ENCODE measurements around the gene JAKMIP1. TPM values are rescaled to one million over a fixed set of nuclear protein-coding genes. Genes with fewer than 3 reads are reported as not detected.

JAKMIP1 gene
- total and polyA plus RNA-seq, 4 donors, result 0.08 to 0.46 (median 0.22) TPM

DNA sequence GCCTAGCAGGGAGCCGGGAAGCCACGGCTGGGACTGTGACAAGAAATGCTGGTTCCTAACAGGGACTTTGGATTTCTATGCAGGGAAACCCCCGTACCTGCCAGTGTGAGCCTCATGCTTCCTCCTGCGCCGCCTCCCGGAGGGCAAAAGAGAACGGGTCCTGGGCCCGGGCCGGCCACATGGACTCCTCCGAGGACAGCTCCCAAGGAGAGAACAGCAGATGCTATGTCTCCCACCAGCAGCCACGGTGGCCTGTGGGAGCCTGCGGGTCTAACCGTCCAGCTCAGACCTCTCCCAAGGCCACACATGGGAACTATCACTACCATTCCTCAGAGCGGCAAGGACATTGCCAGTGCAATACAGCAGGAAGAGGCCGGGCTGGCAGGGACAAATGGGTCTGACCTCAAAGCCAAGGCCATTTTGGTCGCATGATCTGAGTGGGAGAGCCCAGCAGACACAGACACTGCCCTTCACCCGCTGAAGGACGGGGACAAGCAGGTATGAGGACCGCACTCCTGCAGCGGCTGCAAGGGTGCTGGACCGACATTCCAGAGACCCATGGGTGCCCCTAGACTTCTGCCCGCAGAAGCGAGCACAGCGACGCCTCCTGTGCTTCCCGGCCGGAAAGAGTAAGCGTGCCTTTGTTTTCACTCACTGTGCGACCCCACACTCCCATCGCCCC, 177.6 kb downstream of the JAKMIP1 start:
- WGBS, 2 donors, result 80 to 86% methylated on average over 30 of the region's 30 CpGs
- Histone ChIP-seq H3K27ac (ENCODE audit: low read depth in 1 of 2, low read length in 1 of 2) (no peak overlapping the region), H3K27me3 (ENCODE audit: control insufficient read depth in 3 of 3, insufficient read depth in 3 of 3, low read length in 2 of 3) (peaks cover 0 to 8% (median 0%) of the 10 kb centered on the region in 3 donors), H3K9ac (ENCODE audit: insufficient read depth in 1 of 2, low read length in 2 of 2) (no peak overlapping the region), H3K4me1 (ENCODE audit: control insufficient read depth in 5 of 5, insufficient read depth in 5 of 5, low read length in 5 of 5) (no peaks in the 10 kb centered on the region), H3K36me3 (ENCODE audit: control insufficient read depth in 4 of 4, insufficient read depth in 4 of 4, low read length in 4 of 4) (no peaks in the 10 kb centered on the region), H3K9me3 (ENCODE audit: control insufficient read depth in 4 of 4, insufficient read depth in 3 of 4, low read length in 3 of 4) (no peaks in the 10 kb centered on the region), H3K4me3 (no peak overlapping the region)
- ATAC-seq (ENCODE audit: insufficient read depth, low FRiP score), result no peak
- no peak for DNase-seq
- TF ChIP-seq, protein P1, sequence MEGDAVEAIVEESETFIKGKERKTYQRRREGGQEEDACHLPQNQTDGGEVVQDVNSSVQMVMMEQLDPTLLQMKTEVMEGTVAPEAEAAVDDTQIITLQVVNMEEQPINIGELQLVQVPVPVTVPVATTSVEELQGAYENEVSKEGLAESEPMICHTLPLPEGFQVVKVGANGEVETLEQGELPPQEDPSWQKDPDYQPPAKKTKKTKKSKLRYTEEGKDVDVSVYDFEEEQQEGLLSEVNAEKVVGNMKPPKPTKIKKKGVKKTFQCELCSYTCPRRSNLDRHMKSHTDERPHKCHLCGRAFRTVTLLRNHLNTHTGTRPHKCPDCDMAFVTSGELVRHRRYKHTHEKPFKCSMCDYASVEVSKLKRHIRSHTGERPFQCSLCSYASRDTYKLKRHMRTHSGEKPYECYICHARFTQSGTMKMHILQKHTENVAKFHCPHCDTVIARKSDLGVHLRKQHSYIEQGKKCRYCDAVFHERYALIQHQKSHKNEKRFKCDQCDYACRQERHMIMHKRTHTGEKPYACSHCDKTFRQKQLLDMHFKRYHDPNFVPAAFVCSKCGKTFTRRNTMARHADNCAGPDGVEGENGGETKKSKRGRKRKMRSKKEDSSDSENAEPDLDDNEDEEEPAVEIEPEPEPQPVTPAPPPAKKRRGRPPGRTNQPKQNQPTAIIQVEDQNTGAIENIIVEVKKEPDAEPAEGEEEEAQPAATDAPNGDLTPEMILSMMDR (IDR thresholded peaks at IDR 0.05; ENCODE audit: control extremely low read depth, extremely low read depth), result no peak

DNA sequence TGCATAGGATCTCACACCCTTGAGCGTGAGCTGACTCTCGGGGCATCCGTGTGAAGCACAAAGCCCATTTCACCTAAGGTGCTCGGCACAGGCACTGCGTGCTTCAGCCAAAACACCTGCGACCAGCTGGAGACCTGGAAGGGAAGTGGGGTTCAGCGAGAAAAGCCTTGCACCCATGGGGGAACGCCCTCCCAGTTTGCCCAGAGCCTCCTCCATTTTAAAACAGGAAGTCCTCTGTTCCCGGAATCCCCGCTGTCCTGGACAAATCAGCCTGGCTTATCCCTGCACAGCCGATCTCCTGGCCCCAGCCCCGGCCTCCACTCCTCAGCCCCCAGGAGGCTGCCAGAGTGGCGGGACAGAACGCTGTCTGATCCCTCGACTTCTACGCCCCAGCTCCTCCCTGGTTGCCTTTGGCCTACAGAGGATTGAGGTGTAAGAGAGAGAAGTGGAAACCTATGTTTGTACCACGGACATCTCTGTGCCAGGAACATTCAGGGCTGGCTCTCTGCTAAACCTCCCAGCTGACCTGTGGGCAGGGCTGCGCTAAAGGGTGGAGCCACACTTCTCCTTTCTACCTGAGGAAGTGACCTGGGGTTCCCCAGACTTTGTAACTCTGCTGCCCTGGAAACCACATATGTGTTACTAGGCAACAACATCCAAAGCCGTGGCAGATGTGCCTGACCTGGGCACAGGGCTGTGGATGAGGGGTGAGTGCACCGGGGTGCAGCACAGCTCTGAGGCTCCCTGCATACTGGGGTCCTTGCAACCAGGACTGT, 178.3 kb downstream of the JAKMIP1 start:
- H3K9me3 ChIP-seq (ENCODE audit: control insufficient read depth in 4 of 4, insufficient read depth in 3 of 4, low read length in 3 of 4), result no peaks in the 10 kb centered on the region

DNA sequence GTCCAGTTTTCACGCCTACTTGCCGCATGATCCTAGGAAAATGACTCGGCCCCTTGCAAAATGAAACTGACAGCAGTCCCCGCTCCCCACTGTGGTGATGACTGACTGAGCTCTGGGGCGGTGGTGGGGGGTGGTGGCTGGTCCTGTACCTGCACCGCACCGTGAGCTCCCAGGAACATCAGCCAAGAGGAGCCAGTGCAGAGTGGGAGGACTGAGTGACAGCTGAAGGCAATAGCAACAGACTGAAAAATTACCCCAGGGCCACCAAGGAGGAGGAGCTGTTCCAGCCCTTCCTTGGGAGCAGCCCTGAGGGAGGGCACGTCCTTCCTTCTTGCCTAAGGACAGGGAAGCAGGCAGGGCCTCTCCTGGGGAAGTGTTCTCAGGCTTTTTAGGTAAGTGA, 179.7 kb downstream of the JAKMIP1 start:
- H3K36me3 ChIP-seq (ENCODE audit: control insufficient read depth in 4 of 4, insufficient read depth in 4 of 4, low read length in 4 of 4), result no peaks in the 10 kb centered on the region
- no peaks in the 10 kb centered on the region for H3K4me1 ChIP-seq (ENCODE audit: control insufficient read depth in 5 of 5, insufficient read depth in 5 of 5, low read length in 5 of 5)
- no peak overlapping the region for H3K27ac ChIP-seq (ENCODE audit: low read depth in 1 of 2, low read length in 1 of 2)
- no peak overlapping the region for H3K9ac ChIP-seq (ENCODE audit: insufficient read depth in 1 of 2, low read length in 2 of 2)
- TF ChIP-seq, protein P1 (IDR thresholded peaks at IDR 0.05; ENCODE audit: control extremely low read depth, extremely low read depth), result no peak
- H3K27me3 ChIP-seq (ENCODE audit: control insufficient read depth in 3 of 3, insufficient read depth in 3 of 3, low read length in 2 of 3), result peaks cover 0 to 8% (median 0%) of the 10 kb centered on the region in 3 donors
- H3K4me3 ChIP-seq, result no peak overlapping the region
- no peaks in the 10 kb centered on the region for H3K9me3 ChIP-seq (ENCODE audit: control insufficient read depth in 4 of 4, insufficient read depth in 3 of 4, low read length in 3 of 4)
- 80 to 85% methylated on average over 8 of the region's 8 CpGs for WGBS, 2 donors
- DNase-seq, result no peak
- ATAC-seq (ENCODE audit: insufficient read depth, low FRiP score), result no peak

More for the DNA sequence above, 178.3 kb downstream of the JAKMIP1 start:
- ATAC-seq (ENCODE audit: insufficient read depth, low FRiP score) (no peak), DNase-seq (no peak)
- WGBS, 2 donors, result 78 to 82% methylated on average over 20 of the region's 20 CpGs
- no peaks in the 10 kb centered on the region for H3K36me3 ChIP-seq (ENCODE audit: control insufficient read depth in 4 of 4, insufficient read depth in 4 of 4, low read length in 4 of 4)
- H3K27me3 ChIP-seq (ENCODE audit: control insufficient read depth in 3 of 3, insufficient read depth in 3 of 3, low read length in 2 of 3), result peaks cover 0 to 8% (median 0%) of the 10 kb centered on the region in 3 donors
- TF ChIP-seq, protein P1 (IDR thresholded peaks at IDR 0.05; ENCODE audit: control extremely low read depth, extremely low read depth), result no peak
- no peak overlapping the region for H3K27ac ChIP-seq (ENCODE audit: low read depth in 1 of 2, low read length in 1 of 2)
- no peak overlapping the region for H3K9ac ChIP-seq (ENCODE audit: insufficient read depth in 1 of 2, low read length in 2 of 2)
- H3K4me1 ChIP-seq (ENCODE audit: control insufficient read depth in 5 of 5, insufficient read depth in 5 of 5, low read length in 5 of 5), result no peaks in the 10 kb centered on the region
- no peak overlapping the region for H3K4me3 ChIP-seq
